ENCODE data around the gene PAK1. TPM values are rescaled to one million over a fixed set of nuclear protein-coding genes. Genes with fewer than 3 reads are reported as not detected.

Gene PAK1
- total and polyA plus RNA-seq, 9 of the 15 experiments (the other 6 are each of a cell fraction or from before 2014, with no cell fraction given), result 0.52 to 11.7 (median 1.9) TPM

- Histone ChIP-seq H3K4me1 (replicated peaks in 1 of 2; ENCODE audit: control insufficient read depth in 2 of 2, insufficient read depth in 2 of 2, low read length in 2 of 2) (no peaks in the 10 kb centered on the region), H3K36me3 (ENCODE audit: control insufficient read depth, insufficient read depth, low read length) (no peaks in the 10 kb centered on the region), H3K4me3 (no peak overlapping the region), H4K20me1 (replicated peaks; ENCODE audit: control insufficient read depth, insufficient read depth, low read length) (no peaks in the 10 kb centered on the region), H2AFZ (ENCODE audit: low read depth, low read length) (no peak overlapping the region), H3K9ac (ENCODE audit: insufficient read depth in 1 of 2, low read depth in 2 of 2, low read length in 2 of 2) (no peak overlapping the region), H3K27me3 (ENCODE audit: control insufficient read depth in 2 of 2, insufficient read depth in 2 of 2, low read length in 2 of 2) (no peaks in the 10 kb centered on the region), H3K27ac (ENCODE audit: extremely low read depth, low read depth, low read length) (no peak overlapping the region), H3K9me1 (ENCODE audit: control insufficient read depth, insufficient read depth, low read length) (no peaks in the 10 kb centered on the region), H3K9me3 (replicated peaks; ENCODE audit: control insufficient read depth, insufficient read depth, low read depth, low read length) (no peaks in the 10 kb centered on the region), H3K79me2 (ENCODE audit: control insufficient read depth, insufficient read depth, low read length) (no peaks in the 10 kb centered on the region), H3K4me2 (ENCODE audit: insufficient read depth, low read length) (no peak overlapping the region)
- no peak for ATAC-seq
- in situ Hi-C loops (cut with MboI) (no loop called here), intact Hi-C loops (cut with micrococcal nuclease) (loop anchor here (10.0 kb wide), 1 partner anchor 183 kb away; no protein-coding TSS in a partner anchor)
- FAIRE-seq, result no peak
- 0% methylated on average over 1 of the region's 2 CpGs for WGBS (ENCODE audit: insufficient coverage, low coverage, missing lambda C conversion rate)
- POLR2A ChIA-PET, result no interaction called here
- CTCF ChIA-PET (ENCODE audit: low intra/inter-chr PET ratio), result no interaction called here
- no peak for DNase-seq (ENCODE audit: extremely low read depth in 1 of 4, low spot score in 3 of 4)
- no TSS peak for BruUV-seq (replicated peaks)
- TF ChIP-seq PATZ1 (CRISPR knock-in tag; IDR thresholded peaks at IDR 0.05; ENCODE audit: borderline replicate concordance) (no peak), TGIF2 (CRISPR knock-in tag; IDR thresholded peaks at IDR 0.05) (no peak), RBM14 (IDR thresholded peaks at IDR 0.05; ENCODE audit: borderline replicate concordance, insufficient read depth, low read depth, low read length) (no peak), ZNF785 (CRISPR knock-in tag; IDR thresholded peaks at IDR 0.05) (no peak), BRD9 (IDR thresholded peaks at IDR 0.05; ENCODE audit: low read depth, partially characterized antibody) (no peak), VEZF1 (CRISPR knock-in tag; IDR thresholded peaks at IDR 0.05) (no peak), ZNF699 (CRISPR knock-in tag; IDR thresholded peaks at IDR 0.05; ENCODE audit: insufficient replicate concordance) (no peak), EGR1 (conservative IDR thresholded peaks at IDR 0.05) (no peak)
Measured at GRCh38 chr11:77377734-77378133, 96.2 kb downstream of the PAK1 start.
